ENCODE measurements around the gene SYNE2.

DNA sequence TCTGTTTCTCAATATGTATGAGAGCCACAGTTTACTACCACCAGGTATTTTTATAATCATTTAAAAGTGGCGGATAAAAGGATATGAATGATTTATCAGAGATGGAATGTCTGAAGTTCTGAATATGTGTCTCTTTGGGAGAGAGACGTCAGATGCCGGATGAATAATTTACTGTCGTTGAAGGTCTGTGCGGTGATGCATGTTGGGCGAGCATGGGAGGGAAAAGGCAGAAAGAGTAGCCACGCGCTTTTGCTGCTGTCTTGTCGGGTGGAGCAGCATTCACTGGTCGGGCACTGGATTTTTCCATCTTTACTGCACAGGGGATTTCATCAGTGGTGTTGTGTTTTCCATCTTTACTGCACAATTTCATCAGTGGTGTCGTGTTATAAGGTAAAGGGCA lies 65.6 kb downstream of the SYNE2 start:
- TF ChIP-seq POLR2AphosphoS5 (IDR thresholded peaks at IDR 0.05) (no peak), POLR2A (IDR thresholded peaks at IDR 0.05) (no peak)
- TF ChIP-seq, protein P1, sequence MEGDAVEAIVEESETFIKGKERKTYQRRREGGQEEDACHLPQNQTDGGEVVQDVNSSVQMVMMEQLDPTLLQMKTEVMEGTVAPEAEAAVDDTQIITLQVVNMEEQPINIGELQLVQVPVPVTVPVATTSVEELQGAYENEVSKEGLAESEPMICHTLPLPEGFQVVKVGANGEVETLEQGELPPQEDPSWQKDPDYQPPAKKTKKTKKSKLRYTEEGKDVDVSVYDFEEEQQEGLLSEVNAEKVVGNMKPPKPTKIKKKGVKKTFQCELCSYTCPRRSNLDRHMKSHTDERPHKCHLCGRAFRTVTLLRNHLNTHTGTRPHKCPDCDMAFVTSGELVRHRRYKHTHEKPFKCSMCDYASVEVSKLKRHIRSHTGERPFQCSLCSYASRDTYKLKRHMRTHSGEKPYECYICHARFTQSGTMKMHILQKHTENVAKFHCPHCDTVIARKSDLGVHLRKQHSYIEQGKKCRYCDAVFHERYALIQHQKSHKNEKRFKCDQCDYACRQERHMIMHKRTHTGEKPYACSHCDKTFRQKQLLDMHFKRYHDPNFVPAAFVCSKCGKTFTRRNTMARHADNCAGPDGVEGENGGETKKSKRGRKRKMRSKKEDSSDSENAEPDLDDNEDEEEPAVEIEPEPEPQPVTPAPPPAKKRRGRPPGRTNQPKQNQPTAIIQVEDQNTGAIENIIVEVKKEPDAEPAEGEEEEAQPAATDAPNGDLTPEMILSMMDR (IDR thresholded peaks at IDR 0.05): no peak

All from prostate gland (tissue), 2 donors.